H1 (cell line): ENCODE results near the gene DSE. TPM values are rescaled to one million over a fixed set of nuclear protein-coding genes. Genes with fewer than 3 reads are reported as not detected.

Experiments used
- CTCF ChIA-PET: fragments of 300-600 bp; sonication (Branson Sonifier 250); formaldehyde crosslinking; loops from one replicate; lab custom pipeline; 2021; ENCODE audit not compliant: partially characterized antibody; lab: Charles Lee
- POLR2A ChIA-PET: fragments of 300-600 bp; sonication (Branson Sonifier 250); formaldehyde crosslinking; loops from one replicate; lab custom pipeline; 2021; ENCODE audit warnings: inconsistent platforms; ENCODE audit not compliant: partially characterized antibody; lab: Charles Lee
- DNase-seq, 2 experiments: peaks; one replicate each; pipeline versions ENCODE4 v3.0.0 to v3.0.0-alpha.2; 2010 to 2022; ENCODE audit warnings: low spot score in 2 of 2, low read depth in 1 of 2, mixed read lengths in 1 of 2
- FAIRE-seq: peaks from 2 replicates; lab custom pipeline; 2011; peaks lifted over from hg19 to GRCh38; lab: Jason Lieb, UNC
- H2AFZ ChIP-seq: 2 replicates; pipeline ENCODE4 v1.8.1; 2012; ENCODE audit warnings: low read length, inconsistent platforms
- H2AK5ac ChIP-seq: 2 replicates; pipeline ENCODE4 v1.6.1; 2013; ENCODE audit warnings: low read depth, low read length
- H2BK120ac ChIP-seq: replicated peaks from 2 replicates; pipeline ENCODE3; 2013; ENCODE audit warnings: low read depth, low read length, inconsistent platforms
- H2BK12ac ChIP-seq: 2 replicates; pipeline ENCODE4 v1.6.1; 2013; ENCODE audit warnings: low read depth, low read length
- H2BK15ac ChIP-seq: 2 replicates; pipeline ENCODE4 v1.6.1; 2013; ENCODE audit warnings: low read length
- H2BK20ac ChIP-seq: 2 replicates; pipeline ENCODE4 v1.6.1; 2013; ENCODE audit warnings: low read length
- H2BK5ac ChIP-seq: 2 replicates; pipeline ENCODE4 v1.6.1; 2013; ENCODE audit warnings: low read depth, low read length
- H3K14ac ChIP-seq: 2 replicates; pipeline ENCODE4 v1.6.1; 2013; ENCODE audit warnings: inconsistent platforms; ENCODE audit not compliant: insufficient read length
- H3K18ac ChIP-seq: 2 replicates; pipeline ENCODE4 v1.6.1; 2013; ENCODE audit warnings: low read length; ENCODE audit errors: extremely low read depth
- H3K23ac ChIP-seq: 2 replicates; pipeline ENCODE4 v1.6.1; 2013; ENCODE audit warnings: inconsistent platforms; ENCODE audit not compliant: insufficient read length
- H3K23me2 ChIP-seq: 2 replicates; pipeline ENCODE4 v1.6.1; 2013; ENCODE audit warnings: low read depth, low read length
- H3K27ac ChIP-seq: 2 replicates; pipeline ENCODE4 v1.6.1; 2011; ENCODE audit warnings: low read depth, low read length, inconsistent platforms
- H3K27me3 ChIP-seq, 4 experiments: replicated peaks in 1 of 4; 1 replicate in 1 of 4; 2 replicates in 3 of 4; pipeline versions ENCODE4 v1.6.1 to v1.8.1; 2011 to 2013; ENCODE audit warnings: low read length in 3 of 4, mild to moderate bottlenecking in 3 of 4, inconsistent platforms in 2 of 4, mixed read lengths in 2 of 4, moderate library complexity in 1 of 4; ENCODE audit not compliant: control insufficient read depth in 3 of 4, insufficient read depth in 3 of 4; ENCODE audit errors: extremely low read depth in 1 of 4
- H3K36me3 ChIP-seq, 4 experiments: 2 replicates each; pipeline versions ENCODE4 v1.6.1 to v1.8.1; 2011 to 2013; ENCODE audit warnings: mild to moderate bottlenecking in 4 of 4, low read length in 3 of 4, moderate library complexity in 2 of 4, control low read depth in 1 of 4, inconsistent platforms in 1 of 4; ENCODE audit not compliant: insufficient read depth in 4 of 4, control insufficient read depth in 2 of 4
- H3K4ac ChIP-seq: replicated peaks from 2 replicates; pipeline ENCODE3; 2013; ENCODE audit warnings: low read length, low read depth, mixed read lengths, inconsistent platforms; ENCODE audit not compliant: insufficient read length
- H3K4me1 ChIP-seq, 4 experiments: replicated peaks in 1 of 4; 1 replicate in 1 of 4; 2 replicates in 3 of 4; pipeline versions ENCODE4 v1.6.1 to v1.8.1; 2011 to 2013; ENCODE audit warnings: low read length in 3 of 4, inconsistent platforms in 2 of 4, mixed read lengths in 1 of 4; ENCODE audit not compliant: insufficient read depth in 4 of 4, control insufficient read depth in 3 of 4
- H3K4me2 ChIP-seq, 2 experiments: 2 replicates each; pipeline versions ENCODE4 v1.6.1 to v1.8.1; 2011 to 2013; ENCODE audit warnings: low read depth in 2 of 2, low read length in 2 of 2, control low read depth in 1 of 2, inconsistent platforms in 1 of 2, mild to moderate bottlenecking in 1 of 2; ENCODE audit not compliant: insufficient read depth in 1 of 2
- H3K4me3 ChIP-seq, 4 experiments: fragments of 200-600, 300-600 bp in 1 of 4; sonication (generic), shearing (Covaris generic), sonication (Bioruptor Twin) in 1 of 4; 2 replicates each; pipeline versions ENCODE4 v1.5.1 to v1.8.1; 2011 to 2016; ENCODE audit warnings: low read length in 4 of 4, low read depth in 3 of 4, control low read depth in 2 of 4, inconsistent platforms in 2 of 4, mild to moderate bottlenecking in 2 of 4, mixed read lengths in 1 of 4, moderate library complexity in 1 of 4; ENCODE audit not compliant: insufficient read depth in 2 of 4; ENCODE audit errors: extremely low read depth in 1 of 4
- H3K56ac ChIP-seq: replicated peaks from 2 replicates; pipeline ENCODE3; 2013; ENCODE audit warnings: low read depth, mild to moderate bottlenecking, mixed read lengths, low read length, inconsistent platforms; ENCODE audit not compliant: insufficient read length
- H3K79me1 ChIP-seq: 2 replicates; pipeline ENCODE4 v1.6.1; 2013; ENCODE audit warnings: low read depth, low read length, control low read depth
- H3K79me2 ChIP-seq, 2 experiments: 2 replicates each; pipeline versions ENCODE4 v1.6.1 to v1.8.1; 2012 to 2013; ENCODE audit warnings: low read length in 2 of 2, mild to moderate bottlenecking in 2 of 2, inconsistent platforms in 1 of 2; ENCODE audit not compliant: insufficient read depth in 2 of 2, control insufficient read depth in 1 of 2
- H3K9ac ChIP-seq, 4 experiments: replicated peaks in 1 of 4; 1 replicate in 1 of 4; 2 replicates in 3 of 4; pipeline versions ENCODE4 v1.6.1 to v1.8.1; 2011 to 2013; ENCODE audit warnings: low read depth in 3 of 4, low read length in 3 of 4, control low read depth in 2 of 4, mild to moderate bottlenecking in 2 of 4, moderate library complexity in 2 of 4, inconsistent platforms in 1 of 4; ENCODE audit errors: extremely low read depth in 1 of 4
- H3K9me3 ChIP-seq, 2 experiments: 2 replicates each; pipeline versions ENCODE4 v1.6.1 to v1.8.1; 2012 to 2013; ENCODE audit warnings: mild to moderate bottlenecking in 2 of 2, moderate library complexity in 2 of 2, control low read depth in 1 of 2, inconsistent platforms in 1 of 2, low read depth in 1 of 2, low read length in 1 of 2, mixed read lengths in 1 of 2; ENCODE audit not compliant: insufficient read depth in 2 of 2
- H4K20me1 ChIP-seq, 2 experiments: replicated peaks in 1 of 2; 2 replicates each; pipeline versions ENCODE3 to v1.8.1; 2011 to 2013; ENCODE audit warnings: inconsistent platforms in 2 of 2, low read length in 2 of 2, mild to moderate bottlenecking in 1 of 2; ENCODE audit not compliant: insufficient read depth in 2 of 2, control insufficient read depth in 1 of 2
- H4K5ac ChIP-seq: 2 replicates; pipeline ENCODE4 v1.6.1; 2013; ENCODE audit warnings: low read length, low read depth, mixed read lengths, inconsistent platforms; ENCODE audit not compliant: insufficient read length
- H4K8ac ChIP-seq: 2 replicates; pipeline ENCODE4 v1.8.0; 2013; ENCODE audit warnings: mild to moderate bottlenecking, moderate library complexity, low read length, inconsistent platforms; ENCODE audit not compliant: insufficient read depth; ENCODE audit errors: extremely low read depth
- H4K91ac ChIP-seq: replicated peaks from 2 replicates; pipeline ENCODE3; 2013; ENCODE audit warnings: low read length, mixed read lengths, inconsistent platforms; ENCODE audit not compliant: insufficient read length
- WGBS, 2 experiments: shearing (Covaris generic) in 1 of 2; methylation state at CpG; one replicate each; pipeline versions ENCODE4 v1.1.6 to v1.1.7; 2013 to 2015; ENCODE audit warnings: low lambda C conversion rate in 2 of 2, mixed read lengths in 2 of 2, inconsistent platforms in 1 of 2, low coverage in 1 of 2, missing lambda C conversion rate in 1 of 2; ENCODE audit not compliant: insufficient replicate concordance in 2 of 2, insufficient coverage in 1 of 2, insufficient read length in 1 of 2; ENCODE audit errors: extremely low coverage in 1 of 2, missing lambda C conversion rate in 1 of 2; 5-methylcytosine and 5-hydroxymethylcytosine counted together
- polyA plus RNA-seq, 7 experiments: library from polyadenylated mRNA; depleted of rRNA in 3 of 7; stranded (reverse) in 5 of 7; unstranded in 2 of 7; fragments of >200 nt in 5 of 7; fragments of 200-250 nt in 2 of 7; gene quantifications; 1 replicate in 5 of 7; 2 replicates in 1 of 7; 4 replicates in 1 of 7; pipeline versions ENCODE4 v1.2.1 to v1.2.3, GENCODE V29; 2011 to 2013; ENCODE audit warnings: missing spikeins in 2 of 7, mixed read lengths in 2 of 7
- total RNA-seq: library from RNA; stranded (reverse); fragmentation: NEBNext Ultra II Directional; extraction: Animal tissue kit (Norgen Biotek cat#: 25700); gene quantifications from 2 replicates; pipeline ENCODE4 v1.2.1, GENCODE V29; 2021

Gene DSE
- total and polyA plus RNA-seq, 2 of the 8 experiments (the other 6 are each of a cell fraction or from before 2014, with no cell fraction given): 32.5 to 94.4 TPM

- Histone ChIP-seq H4K8ac (no peak overlapping the region), H3K36me3 (peaks cover 0 to 3% (median 0%) of the 10 kb centered on the region in 4 experiments; a peak in 1 of 8 replicates), H2BK5ac (no peak overlapping the region), H3K4me3 (no peak overlapping the region), H4K20me1 (no peaks in the 10 kb centered on the region), H3K56ac (no peak overlapping the region), H3K4me2 (no peak overlapping the region), H3K79me1 (peaks cover 2% of the 10 kb centered on the region; the same call in 1 of the 2 replicates), H3K4me1 (peaks cover 2 to 4% (median 2%) of the 10 kb centered on the region in 4 experiments; a peak in 3 of 7 replicates), H3K27me3 (no peaks in the 10 kb centered on the region), H2BK120ac (no peak overlapping the region), H2BK20ac (no peak overlapping the region), H3K79me2 (peaks cover 0 to 50% of the 10 kb centered on the region in 2 experiments; a peak in 2 of 4 replicates), H2BK12ac (no peak overlapping the region), H3K9me3 (no peaks in the 10 kb centered on the region; a peak in 1 of 4 replicates), H4K5ac (no peak overlapping the region), H2BK15ac (no peak overlapping the region), H2AFZ (no peak overlapping the region), H4K91ac (no peak overlapping the region), H2AK5ac (no peak overlapping the region; the same call in 1 of the 2 replicates), H3K9ac (no peak overlapping the region), H3K23ac (no peak overlapping the region), H3K23me2 (no peaks in the 10 kb centered on the region), H3K18ac (no peak overlapping the region), H3K27ac (no peak overlapping the region), H3K14ac (no peak overlapping the region), H3K4ac (no peak overlapping the region)
- POLR2A ChIA-PET: no interaction called here
- CTCF ChIA-PET: interaction anchor here (0.7 to 1.3 kb wide), 3 partner anchors 27 to 143 kb away, joined by 3 read pairs; no protein-coding TSS in a partner anchor
- WGBS, 2 experiments: 91% methylated on average over 3 of the region's 3 CpGs; no CpG with 5 or more reads in 1 of the 2 experiments
- no peak for FAIRE-seq
- no peak for DNase-seq
Measured at GRCh38 chr6:116417661-116418060, 46.9 kb downstream of the DSE start.
